Right lung (tissue), 5 donors: ENCODE measurements around the gene VEGFA. TPM values are rescaled to one million over a fixed set of nuclear protein-coding genes. Genes with fewer than 3 reads are reported as not detected.

Source experiments
- DNase-seq, 2 donors: peaks; one replicate each; pipeline ENCODE4 v3.0.0-alpha.2; 2013
- polyA plus RNA-seq, 5 donors: library from polyadenylated mRNA; unstranded; fragments of 120-200 nt; gene quantifications; one replicate each; pipeline versions ENCODE4 v1.2.1 to v1.2.3, GENCODE V29; 2013; ENCODE audit warnings: inconsistent platforms in 1 of 5, low replicate concordance in 1 of 5; ENCODE audit not compliant: insufficient read length in 5 of 5, insufficient read depth in 1 of 5

Gene VEGFA
- polyA plus RNA-seq, 5 donors, result 215 to 361 (median 293) TPM

- DNase-seq, result no peak
These were observed 12.9 kb downstream of the VEGFA start for GRCh38 chr6:43782764-43783513.

- DNase-seq, result no peak
These were observed 14.2 kb downstream of the VEGFA start for GRCh38 chr6:43784049-43784855.

- no peak for DNase-seq
These were observed 15.3 kb downstream of the VEGFA start for GRCh38 chr6:43785220-43785752.

- no peak for DNase-seq
These were observed 15.9 kb downstream of the VEGFA start for GRCh38 chr6:43785904-43786303.

GRCh38 chr6:43786664-43787329 is 16.8 kb downstream of the VEGFA start:
- DNase-seq, result no peak

GRCh38 chr6:43788301-43788700 is 18.3 kb downstream of the VEGFA start:
- no peak for DNase-seq

GRCh38 chr6:43789447-43789846 is 19.4 kb downstream of the VEGFA start:
- no peak for DNase-seq

- DNase-seq, result no peak
These were observed 20.0 kb downstream of the VEGFA start for GRCh38 chr6:43790031-43790430.

- DNase-seq, result no peak
These were observed 21.9 kb downstream of the VEGFA start for GRCh38 chr6:43791745-43792422.

- DNase-seq, result no peak
These were observed 23.3 kb downstream of the VEGFA start for GRCh38 chr6:43793154-43793874.

- DNase-seq, result no peak
These were observed 23.8 kb downstream of the VEGFA start for GRCh38 chr6:43793875-43794242.

GRCh38 chr6:43795421-43795820 is 25.4 kb downstream of the VEGFA start:
- no peak for DNase-seq

- DNase-seq, result no peak
These were observed 26.2 kb downstream of the VEGFA start for GRCh38 chr6:43796168-43796567.

- no peak for DNase-seq
These were observed 27.2 kb downstream of the VEGFA start for GRCh38 chr6:43796903-43797890.

- DNase-seq, result no peak
These were observed 27.9 kb downstream of the VEGFA start for GRCh38 chr6:43797919-43798318.

- DNase-seq, result no peak
These were observed 28.9 kb downstream of the VEGFA start for GRCh38 chr6:43798688-43799444.

- no peak for DNase-seq
These were observed 29.7 kb downstream of the VEGFA start for GRCh38 chr6:43799551-43800297.

- DNase-seq, result no peak
These were observed 30.2 kb downstream of the VEGFA start for GRCh38 chr6:43800298-43800623.
